OCI-LY1 (cell line): ENCODE data around the gene SZT2.

Source experiments
- H2AFZ ChIP-seq: fragments of 200-600 bp; sonication (generic), shearing (Covaris generic); 2 replicates; pipeline ENCODE4 v1.6.0; 2014; ENCODE audit warnings: antibody characterized with exemption, mild to moderate bottlenecking, low read length
- H3F3A ChIP-seq: fragments of 200-600 bp; sonication (generic), shearing (Covaris generic); 2 replicates; pipeline ENCODE4 v1.6.0; 2014; ENCODE audit warnings: mild to moderate bottlenecking, antibody characterized with exemption, low read length, moderate library complexity; ENCODE audit not compliant: insufficient read depth
- H3K27ac ChIP-seq: fragments of 200-600 bp; sonication (generic); 2 replicates; pipeline ENCODE4 v1.5.1; 2014; ENCODE audit warnings: low read length, mixed run types, mild to moderate bottlenecking, low read depth; ENCODE audit not compliant: poor library complexity, severe bottlenecking
- H3K27me3 ChIP-seq: fragments of 200-600 bp; sonication (generic); 2 replicates; pipeline ENCODE4 v1.6.0; 2014; ENCODE audit warnings: antibody characterized with exemption, mild to moderate bottlenecking, low read length, moderate library complexity; ENCODE audit not compliant: insufficient read depth
- H3K36me3 ChIP-seq: fragments of 200-600 bp; sonication (generic); 2 replicates; pipeline ENCODE4 v1.6.1; 2014; ENCODE audit warnings: mild to moderate bottlenecking, antibody characterized with exemption, low read length, moderate library complexity, mixed read lengths; ENCODE audit not compliant: insufficient read depth
- H3K4me1 ChIP-seq: fragments of 200-600 bp; sonication (generic); 2 replicates; pipeline ENCODE4 v1.5.1; 2014; ENCODE audit warnings: mild to moderate bottlenecking, low read length, moderate library complexity; ENCODE audit not compliant: insufficient read depth, severe bottlenecking
- H3K4me2 ChIP-seq: fragments of 200-600 bp; sonication (generic), shearing (Covaris generic); 2 replicates; pipeline ENCODE4 v1.6.1; 2014; ENCODE audit warnings: low read length
- H3K4me3 ChIP-seq: fragments of 200-600 bp; sonication (generic); 2 replicates; pipeline ENCODE4 v1.5.1; 2014; ENCODE audit warnings: low read length, low read depth, mild to moderate bottlenecking, mixed read lengths; ENCODE audit not compliant: poor library complexity, severe bottlenecking
- H3K79me2 ChIP-seq: fragments of 200-600 bp; shearing (Covaris generic); 2 replicates; pipeline ENCODE4 v1.6.1; 2016; ENCODE audit warnings: mixed run types, low read length, mixed read lengths; ENCODE audit not compliant: insufficient read depth
- H3K9ac ChIP-seq: fragments of 200-600 bp; sonication (generic), shearing (Covaris generic); 2 replicates; pipeline ENCODE4 v1.6.1; 2014; ENCODE audit warnings: mild to moderate bottlenecking, low read length, mixed read lengths
- H3K9me2 ChIP-seq: fragments of 200-600 bp; sonication (generic), shearing (Covaris generic); 2 replicates; pipeline ENCODE4 v1.6.1; 2014; ENCODE audit warnings: low read depth, mild to moderate bottlenecking, low read length, mixed read lengths
- H3K9me3 ChIP-seq: fragments of 200-600 bp; shearing (Covaris generic); 2 replicates; pipeline ENCODE4 v1.6.1; 2014; ENCODE audit warnings: low read length, mixed read lengths
- H4K20me1 ChIP-seq: fragments of 200-600 bp; sonication (generic), shearing (Covaris generic); 2 replicates; pipeline ENCODE4 v1.6.0; 2016; ENCODE audit warnings: mild to moderate bottlenecking, low read length; ENCODE audit not compliant: insufficient read depth
- EZH2 ChIP-seq: fragments of 200-600 bp; sonication (generic), shearing (Covaris generic); IDR thresholded peaks from 2 replicates; pipeline ENCODE4 v1.8.0; 2017; ENCODE audit warnings: borderline replicate concordance, mixed run types, mild to moderate bottlenecking, antibody characterized with exemption, low read length, moderate library complexity, mixed read lengths
- TF ChIP-seq, protein P1 (sequence below): fragments of 200-600 bp; sonication (generic), shearing (Covaris generic); IDR thresholded peaks from 2 replicates; pipeline ENCODE4 v1.5.1; 2017; ENCODE audit warnings: mild to moderate bottlenecking, antibody characterized with exemption, low read length, moderate library complexity, mixed read lengths

SZT2 gene

GRCh38 chr1:43376723-43377235, 12.9 kb upstream of the SZT2 start:
- TF ChIP-seq, protein P1, sequence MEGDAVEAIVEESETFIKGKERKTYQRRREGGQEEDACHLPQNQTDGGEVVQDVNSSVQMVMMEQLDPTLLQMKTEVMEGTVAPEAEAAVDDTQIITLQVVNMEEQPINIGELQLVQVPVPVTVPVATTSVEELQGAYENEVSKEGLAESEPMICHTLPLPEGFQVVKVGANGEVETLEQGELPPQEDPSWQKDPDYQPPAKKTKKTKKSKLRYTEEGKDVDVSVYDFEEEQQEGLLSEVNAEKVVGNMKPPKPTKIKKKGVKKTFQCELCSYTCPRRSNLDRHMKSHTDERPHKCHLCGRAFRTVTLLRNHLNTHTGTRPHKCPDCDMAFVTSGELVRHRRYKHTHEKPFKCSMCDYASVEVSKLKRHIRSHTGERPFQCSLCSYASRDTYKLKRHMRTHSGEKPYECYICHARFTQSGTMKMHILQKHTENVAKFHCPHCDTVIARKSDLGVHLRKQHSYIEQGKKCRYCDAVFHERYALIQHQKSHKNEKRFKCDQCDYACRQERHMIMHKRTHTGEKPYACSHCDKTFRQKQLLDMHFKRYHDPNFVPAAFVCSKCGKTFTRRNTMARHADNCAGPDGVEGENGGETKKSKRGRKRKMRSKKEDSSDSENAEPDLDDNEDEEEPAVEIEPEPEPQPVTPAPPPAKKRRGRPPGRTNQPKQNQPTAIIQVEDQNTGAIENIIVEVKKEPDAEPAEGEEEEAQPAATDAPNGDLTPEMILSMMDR = no peak
- TF ChIP-seq EZH2 = no peak
- Histone ChIP-seq H3K9me3 (no peaks in the 10 kb centered on the region), H3K79me2 (no peaks in the 10 kb centered on the region), H3K36me3 (peaks cover 7% of the 10 kb centered on the region; the same call in 1 of the 2 replicates), H3F3A (no peaks in the 10 kb centered on the region), H3K4me2 (no peak overlapping the region), H3K9ac (no peak overlapping the region), H3K27ac (no peak overlapping the region), H3K27me3 (no peaks in the 10 kb centered on the region), H3K4me1 (no peaks in the 10 kb centered on the region), H2AFZ (no peak overlapping the region), H3K9me2 (no peaks in the 10 kb centered on the region), H4K20me1 (no peaks in the 10 kb centered on the region), H3K4me3 (no peak overlapping the region)

GRCh38 chr1:43377831-43378230, 11.9 kb upstream of the SZT2 start:
- no peak overlapping the region for H3K9ac ChIP-seq
- no peak for TF ChIP-seq EZH2
- TF ChIP-seq, protein P1 = no peak
- H3K4me3 ChIP-seq = no peak overlapping the region
- no peaks in the 10 kb centered on the region for H3K9me2 ChIP-seq
- H3K27me3 ChIP-seq = no peaks in the 10 kb centered on the region
- no peaks in the 10 kb centered on the region for H3K4me1 ChIP-seq
- H3K36me3 ChIP-seq = peaks cover 16% of the 10 kb centered on the region
- H2AFZ ChIP-seq = no peak overlapping the region
- H4K20me1 ChIP-seq = no peaks in the 10 kb centered on the region
- H3K27ac ChIP-seq = no peak overlapping the region
- no peak overlapping the region for H3K4me2 ChIP-seq
- H3F3A ChIP-seq = no peaks in the 10 kb centered on the region
- H3K9me3 ChIP-seq = no peaks in the 10 kb centered on the region
- no peaks in the 10 kb centered on the region for H3K79me2 ChIP-seq

DNA sequence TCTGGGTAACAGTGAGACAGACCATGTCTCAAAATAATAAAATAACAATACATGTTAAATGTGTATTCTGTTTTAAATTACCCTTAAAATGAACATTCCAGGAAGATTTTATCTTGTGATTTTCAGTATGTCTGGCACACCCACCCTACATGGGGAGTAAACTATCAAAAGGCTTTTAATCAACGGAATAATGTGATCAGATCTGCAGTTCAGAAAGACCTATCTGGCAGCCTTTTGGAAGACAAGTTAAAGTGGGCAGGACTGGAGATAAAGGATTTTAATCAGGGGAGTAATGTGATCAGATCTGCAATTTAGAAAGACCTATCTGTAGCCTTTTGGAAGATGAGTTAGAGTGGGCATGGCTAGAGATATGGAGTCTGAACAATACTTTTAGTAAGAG, 10.2 kb upstream of the SZT2 start:
- Histone ChIP-seq H2AFZ (no peak overlapping the region), H3F3A (no peaks in the 10 kb centered on the region), H3K36me3 (peaks cover 32% of the 10 kb centered on the region), H3K4me2 (no peak overlapping the region), H3K4me1 (no peaks in the 10 kb centered on the region), H3K9me3 (no peaks in the 10 kb centered on the region), H3K27ac (no peak overlapping the region), H3K27me3 (no peaks in the 10 kb centered on the region), H3K79me2 (no peaks in the 10 kb centered on the region), H3K4me3 (no peak overlapping the region), H4K20me1 (no peaks in the 10 kb centered on the region), H3K9ac (no peak overlapping the region), H3K9me2 (no peaks in the 10 kb centered on the region)
- TF ChIP-seq EZH2 = no peak
- TF ChIP-seq, protein P1 = no peak
